Stimulated activated CD8-positive, alpha-beta memory T cell treated with anti-CD3 and anti-CD28 coated beads, Interleukin-12 subunit alpha, Interleukin-12 subunit beta, amount 100 ng/mL, for 24 hours (primary cell): ENCODE results near the gene RNF112.

Source experiments
- DNase-seq: peaks from one replicate; pipeline ENCODE4 v3.0.0-alpha.2; 2020; ENCODE audit errors: extremely low read depth

The RNF112 gene

DNA sequence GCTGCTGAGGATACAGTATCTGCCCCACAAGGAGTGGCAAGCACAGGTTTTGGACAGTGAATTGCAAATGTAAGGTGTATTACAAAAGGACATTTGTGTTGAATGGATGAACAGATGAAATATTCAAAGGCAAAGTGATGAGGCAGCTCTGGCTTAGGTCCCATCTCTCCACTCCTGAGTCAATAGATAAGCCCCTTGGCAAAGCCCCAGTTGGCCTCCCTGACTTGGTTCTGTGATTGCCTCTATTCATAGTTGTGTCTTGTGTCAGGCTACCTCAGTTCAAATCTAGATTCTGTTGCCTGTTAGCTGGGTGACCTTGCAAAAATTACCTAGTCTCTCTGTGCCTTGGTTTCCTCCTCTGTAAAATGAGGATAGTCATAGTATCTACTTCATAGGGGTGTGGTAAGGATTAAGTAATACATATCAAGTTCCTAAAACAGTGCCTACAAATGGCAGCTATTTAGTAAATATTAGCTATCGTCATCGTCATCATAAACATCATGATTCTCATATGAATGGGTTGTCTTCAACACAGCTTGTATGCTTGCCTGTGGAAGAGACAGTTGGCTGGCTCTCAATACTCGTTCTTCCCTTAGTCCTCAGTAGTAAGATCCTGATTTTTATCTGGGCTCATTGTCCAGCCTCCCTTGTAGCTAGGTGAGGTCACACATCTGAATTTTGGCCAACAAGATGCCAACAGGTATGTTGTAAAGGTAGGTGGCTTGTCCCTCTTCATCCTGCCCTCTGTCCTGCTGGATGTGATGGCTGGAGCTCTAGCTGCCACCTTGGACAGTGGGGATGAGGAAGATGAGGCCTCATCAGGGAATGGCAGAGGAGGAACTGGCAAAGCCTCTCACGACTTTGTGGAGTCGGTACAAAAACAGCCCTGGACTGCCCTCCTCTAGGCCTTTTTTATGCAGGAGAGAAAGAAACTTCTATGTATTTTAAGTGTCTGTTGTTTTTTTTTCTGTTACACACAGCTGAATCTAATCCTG, 21.9 kb upstream of the RNF112 start:
- no peak for DNase-seq

DNA sequence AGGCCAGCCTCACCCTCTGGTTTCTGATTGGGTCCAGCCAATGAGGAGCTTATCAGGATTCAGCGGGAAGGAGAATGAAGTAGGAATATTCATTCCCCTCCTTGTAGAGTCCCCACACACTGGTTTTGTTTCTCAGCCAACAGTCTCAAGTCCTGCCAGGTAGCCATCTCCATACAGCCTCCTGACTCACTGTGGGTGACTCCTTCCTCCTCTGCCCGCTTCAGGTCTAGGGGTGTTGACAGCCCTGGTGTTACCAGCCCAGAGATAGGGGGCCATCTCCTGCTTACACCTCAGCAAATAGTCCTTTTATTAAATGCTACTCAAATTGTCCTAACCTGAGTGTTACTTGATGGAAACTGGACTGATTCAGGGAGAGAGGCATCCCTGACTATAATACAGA, 20.1 kb upstream of the RNF112 start:
- no peak for DNase-seq

DNA sequence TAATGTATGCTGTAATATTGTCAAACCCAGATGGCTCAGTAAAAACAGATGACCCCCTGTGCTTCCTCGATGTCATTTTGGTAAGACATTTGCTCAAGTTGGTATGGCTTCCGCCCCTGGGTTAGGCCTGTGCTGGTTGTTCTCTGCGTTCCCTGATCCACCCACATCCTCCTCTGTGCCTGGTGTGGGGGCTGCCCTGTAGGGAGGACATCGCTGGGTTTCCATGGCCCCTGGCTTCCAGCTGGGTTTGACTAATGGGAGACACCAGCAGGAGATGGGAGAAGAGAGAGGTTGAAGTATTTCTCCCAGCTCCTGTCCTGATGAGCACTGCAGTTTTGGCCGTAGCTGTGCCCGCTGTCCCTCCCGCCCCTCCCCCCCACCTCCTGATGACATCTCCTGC, 19.6 kb upstream of the RNF112 start:
- no peak for DNase-seq

DNA sequence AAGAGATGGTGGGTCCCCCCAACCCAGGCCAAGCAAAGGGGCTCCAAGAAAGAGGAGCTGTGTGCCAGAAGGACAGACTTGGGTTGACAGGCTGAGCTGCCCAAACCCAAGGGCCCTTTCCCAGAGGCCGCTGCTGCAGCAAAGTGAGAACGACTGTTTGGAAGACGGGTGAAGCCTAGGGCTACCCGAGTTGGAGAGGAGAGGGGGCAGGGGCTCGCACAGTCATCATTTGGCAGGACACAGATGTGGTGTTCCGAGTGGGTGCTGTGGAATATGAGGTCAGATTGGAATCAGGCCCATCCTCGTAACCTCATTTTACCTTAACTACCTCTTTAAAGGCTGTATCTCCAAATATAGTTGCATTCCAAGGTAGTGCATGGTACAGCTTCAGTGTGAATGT, 18.7 kb upstream of the RNF112 start:
- no peak for DNase-seq

DNA sequence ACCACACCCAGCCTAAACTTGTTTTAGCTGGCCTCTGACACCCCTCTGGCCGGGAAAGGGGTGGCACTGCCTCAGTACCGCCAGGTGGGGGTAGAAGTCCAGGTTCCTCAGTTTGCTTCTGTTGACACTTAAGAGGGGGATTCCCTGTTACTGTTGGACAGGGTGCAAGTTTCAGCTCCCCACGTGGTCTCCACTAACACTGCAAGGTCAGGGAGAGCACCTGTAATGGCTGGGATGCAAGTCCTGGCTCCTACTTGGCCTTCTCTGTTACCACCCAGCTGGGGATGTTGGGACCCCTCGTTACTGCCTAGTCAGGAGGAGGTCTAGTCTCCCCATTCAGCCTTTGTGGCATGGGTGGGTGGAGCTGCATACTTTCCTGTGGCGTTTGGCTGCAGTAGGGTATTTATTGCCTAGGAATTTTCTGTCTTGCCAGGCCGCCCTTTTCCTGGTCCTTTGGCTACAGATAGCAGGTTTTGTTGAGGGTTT, 13.4 kb upstream of the RNF112 start:
- DNase-seq: no peak

DNA sequence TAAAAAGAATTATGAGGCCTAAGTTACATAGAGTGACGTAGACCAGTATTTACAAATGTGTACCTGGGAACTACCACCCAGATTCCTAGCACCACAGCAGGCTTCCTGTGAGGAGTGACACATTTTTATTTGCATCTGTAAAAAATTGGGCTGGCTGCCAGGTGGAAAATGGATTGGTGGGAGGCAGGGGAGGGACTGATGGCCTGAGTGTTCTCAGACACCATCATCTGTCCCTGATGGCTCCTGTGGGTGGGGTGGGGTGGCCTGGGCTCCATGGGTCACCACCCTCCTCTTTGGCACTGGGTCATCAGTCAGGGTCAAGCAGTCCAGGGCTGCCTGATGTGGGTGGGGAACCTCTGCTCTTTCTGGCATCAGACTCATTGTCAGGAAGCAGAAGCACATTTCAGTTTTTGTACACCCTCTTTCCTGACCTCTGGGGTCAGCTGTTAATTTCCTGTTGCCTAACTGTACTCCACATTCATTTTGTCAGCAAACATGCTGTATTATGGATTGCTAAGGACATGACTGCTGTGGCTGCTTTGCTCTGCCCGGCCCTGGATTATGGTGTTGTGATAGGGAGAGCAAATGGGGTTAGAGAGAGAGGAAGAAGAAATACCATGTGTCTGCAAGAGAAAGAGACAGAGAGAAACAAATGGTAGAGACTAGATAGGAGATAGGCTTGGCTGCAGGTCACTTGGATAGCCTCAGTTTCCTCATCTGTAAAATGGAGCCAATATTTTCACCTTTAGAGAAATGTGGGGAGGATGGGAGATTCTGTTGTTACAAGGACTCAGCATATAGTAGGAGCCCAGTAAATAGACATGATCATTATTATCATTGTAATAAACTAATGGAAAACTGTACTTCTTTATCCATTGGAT, 12.5 kb upstream of the RNF112 start:
- DNase-seq: no peak

DNA sequence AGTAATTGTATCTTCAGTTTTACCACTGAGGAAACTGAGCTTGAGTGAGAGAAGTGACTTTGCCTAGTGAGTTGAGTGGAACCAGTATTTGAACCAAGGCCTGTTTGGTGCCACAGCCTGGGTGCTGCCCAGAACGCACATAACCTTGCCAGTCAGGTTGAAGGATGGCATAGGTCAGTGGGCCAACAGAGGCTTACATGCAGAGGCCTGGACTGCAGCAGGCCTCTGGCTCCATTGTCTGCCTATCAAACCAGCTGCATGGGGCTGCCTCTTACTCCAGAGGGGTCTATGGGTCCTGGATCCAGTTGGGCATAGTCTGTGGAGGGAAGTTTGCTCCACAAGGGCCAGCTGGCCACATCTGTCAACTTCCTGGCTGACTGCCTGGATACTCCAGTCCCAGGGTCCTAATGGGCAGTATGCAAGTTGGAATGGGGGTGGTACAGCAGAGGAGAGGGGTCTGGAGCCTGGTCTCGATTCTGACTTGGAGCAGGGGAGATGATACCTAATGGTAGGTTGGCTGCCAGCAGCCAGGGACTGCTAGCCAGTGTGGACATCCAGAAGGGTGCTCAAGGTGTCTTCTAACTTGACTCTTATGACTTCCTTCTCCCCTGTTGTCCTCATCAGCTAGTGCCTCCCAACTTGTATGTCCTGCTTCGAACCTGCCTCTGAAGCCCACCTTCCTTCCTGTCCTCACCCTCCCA, 11.1 kb upstream of the RNF112 start:
- DNase-seq: no peak

DNA sequence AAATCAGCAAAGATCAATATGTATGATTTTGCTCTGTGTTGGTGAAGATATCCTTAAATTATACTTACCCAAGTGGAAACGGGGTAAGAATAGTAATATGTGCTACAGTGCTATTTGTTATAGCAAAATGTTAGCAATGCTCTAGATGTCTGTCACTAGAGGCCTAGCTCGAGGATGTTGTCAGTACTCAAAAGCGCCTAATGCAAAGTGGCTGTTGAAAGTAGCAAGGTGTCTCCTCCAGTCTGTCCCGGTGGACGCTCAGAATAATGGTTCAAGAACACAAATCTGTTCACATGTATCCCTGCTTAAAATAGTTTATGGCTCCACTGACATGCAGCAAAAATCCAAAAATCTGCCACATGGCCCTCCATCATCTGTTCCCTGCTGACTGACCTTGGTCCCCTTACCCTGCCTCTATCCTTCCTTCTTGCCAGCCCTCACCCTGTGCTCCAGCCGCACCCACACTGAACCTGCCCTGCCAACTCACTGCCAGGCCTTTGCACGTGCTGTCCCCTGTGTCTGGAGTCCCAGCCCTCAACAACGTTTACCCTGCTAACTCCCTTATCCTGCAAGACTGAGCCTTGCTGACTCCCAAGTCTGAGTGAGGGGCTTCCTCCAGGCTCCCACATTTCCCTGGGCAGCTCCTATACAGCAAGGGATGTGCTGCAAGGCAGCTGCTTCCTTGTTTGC, 9.6 kb upstream of the RNF112 start:
- no peak for DNase-seq

DNA sequence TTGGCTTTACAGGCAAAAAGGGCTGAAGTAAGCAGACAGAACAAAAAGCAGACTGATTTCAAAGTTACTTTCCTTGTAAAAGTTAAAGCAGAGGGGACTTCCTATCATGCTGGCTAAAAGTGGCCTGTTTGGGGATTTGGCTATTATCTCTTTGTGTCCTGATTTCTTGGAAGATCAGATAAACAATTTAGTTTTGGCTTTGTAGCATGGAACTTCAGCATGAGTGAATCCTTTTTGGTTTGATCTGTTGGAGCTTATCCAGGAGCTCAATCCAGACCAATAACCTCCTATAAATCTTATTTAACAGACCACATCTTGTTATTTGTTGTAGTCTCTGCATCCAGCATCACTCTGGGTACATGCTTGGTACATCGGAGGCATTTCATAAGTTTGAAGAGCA, 8.9 kb upstream of the RNF112 start:
- no peak for DNase-seq

DNA sequence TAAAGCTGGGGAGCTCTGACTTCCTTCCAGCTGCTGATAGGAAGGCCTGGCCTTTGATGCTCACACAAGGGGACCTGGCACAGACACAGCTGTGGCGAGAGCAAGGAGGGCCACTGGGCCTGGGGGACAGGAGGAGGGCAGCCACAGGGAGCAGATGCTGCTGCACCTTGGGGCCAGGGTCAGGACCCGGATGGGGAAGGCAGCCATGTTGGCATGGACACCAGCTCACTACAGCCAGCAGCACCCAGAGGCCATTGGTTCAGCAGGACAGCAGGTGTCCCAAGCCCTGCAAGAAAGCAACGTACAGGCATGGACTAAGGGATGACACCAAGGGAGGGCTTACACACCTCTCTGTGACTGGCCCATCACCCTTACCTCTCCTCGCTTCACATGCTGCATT, 8.0 kb upstream of the RNF112 start:
- no peak for DNase-seq

DNA sequence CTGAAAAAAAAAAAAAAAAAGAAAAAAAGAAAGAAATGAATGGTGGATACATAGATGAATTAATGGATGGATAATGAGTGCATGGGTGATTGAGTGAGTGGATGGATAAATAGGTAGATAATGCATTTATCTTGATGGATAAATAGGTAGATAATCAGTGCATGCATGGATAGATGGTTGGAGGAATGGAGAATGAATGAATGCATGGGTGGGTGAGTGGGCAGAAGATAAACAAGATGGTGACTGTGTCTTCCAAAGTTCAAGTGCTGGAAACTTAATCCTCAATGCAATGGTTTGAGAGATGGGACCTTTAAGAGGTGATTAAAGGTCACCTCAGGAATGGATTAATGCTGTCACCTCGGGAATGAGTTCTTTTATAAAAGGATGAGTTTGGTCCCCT, 6.8 kb upstream of the RNF112 start:
- DNase-seq: no peak

DNA sequence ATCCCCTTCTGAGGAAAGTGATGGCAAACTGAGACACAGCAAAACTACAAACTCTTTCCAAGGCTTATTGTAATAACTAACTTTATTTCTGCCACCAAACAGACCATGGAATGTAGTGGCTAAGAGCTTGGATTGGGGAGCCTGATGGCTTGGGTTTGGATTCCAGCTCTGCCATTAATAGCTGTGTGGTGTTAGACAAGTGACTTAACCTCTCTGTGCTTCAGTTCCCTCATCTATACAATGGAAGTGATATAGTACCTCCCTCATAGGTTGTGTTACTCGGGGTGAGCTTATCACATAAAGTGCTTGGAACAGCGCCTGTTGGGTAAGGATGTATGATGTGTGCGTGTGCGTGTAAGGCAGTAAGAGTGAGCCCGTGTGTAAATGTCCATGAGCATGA, 5.9 kb upstream of the RNF112 start:
- DNase-seq: no peak

DNA sequence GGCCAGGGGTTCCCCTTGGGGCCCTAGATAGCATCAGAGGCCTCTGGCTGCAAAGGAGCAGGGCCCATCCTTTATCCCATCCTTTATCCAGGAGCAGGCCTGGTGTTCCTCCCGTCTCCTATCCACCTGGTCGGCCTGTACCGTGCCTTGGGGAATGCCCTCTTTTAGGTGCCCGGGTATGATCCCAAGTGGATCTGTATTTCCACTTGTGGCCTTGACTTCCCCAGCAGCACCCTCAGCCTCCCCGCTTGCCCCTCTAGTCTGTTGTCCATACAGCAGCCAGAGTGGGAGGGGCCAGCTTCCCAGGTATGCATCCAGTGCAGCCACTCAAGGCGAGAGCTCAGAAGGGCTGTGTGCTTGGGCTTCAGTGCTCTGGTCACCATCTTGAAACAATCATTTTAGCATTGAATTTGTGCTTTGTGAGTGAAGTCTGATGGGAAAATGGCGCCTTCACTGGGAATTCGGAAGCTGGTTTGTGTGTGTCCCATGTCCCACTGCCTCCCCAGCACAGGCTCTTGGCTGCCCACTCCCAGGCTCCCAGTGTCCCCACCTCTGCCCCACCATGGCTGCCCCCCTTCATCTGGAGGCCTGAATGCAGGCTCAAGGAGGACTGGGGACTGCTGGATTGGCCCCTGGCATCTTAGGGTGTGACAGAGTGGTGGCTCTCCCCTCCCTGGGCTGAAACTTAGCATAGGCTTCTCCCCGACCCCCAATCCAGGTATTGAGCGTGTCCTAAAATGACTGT, 3.3 kb upstream of the RNF112 start:
- DNase-seq: no peak

DNA sequence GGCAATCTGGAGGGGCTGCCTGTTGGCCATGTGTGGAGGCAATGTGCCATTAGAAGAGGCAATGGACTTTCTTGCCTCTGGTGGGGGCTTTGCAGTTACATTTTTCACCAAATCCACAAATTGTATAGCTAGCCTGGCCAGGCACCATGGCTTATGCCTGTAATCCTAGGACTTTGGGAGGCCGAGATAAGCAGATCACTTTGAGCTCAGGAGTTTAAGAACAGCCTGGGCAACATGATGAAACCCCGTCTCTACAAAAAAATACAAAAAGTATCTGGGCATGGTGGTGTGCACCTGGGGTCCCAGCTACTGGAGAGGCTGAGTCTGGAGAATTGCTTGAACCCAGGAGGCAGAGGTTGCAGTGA, 2.7 kb upstream of the RNF112 start:
- no peak for DNase-seq

DNA sequence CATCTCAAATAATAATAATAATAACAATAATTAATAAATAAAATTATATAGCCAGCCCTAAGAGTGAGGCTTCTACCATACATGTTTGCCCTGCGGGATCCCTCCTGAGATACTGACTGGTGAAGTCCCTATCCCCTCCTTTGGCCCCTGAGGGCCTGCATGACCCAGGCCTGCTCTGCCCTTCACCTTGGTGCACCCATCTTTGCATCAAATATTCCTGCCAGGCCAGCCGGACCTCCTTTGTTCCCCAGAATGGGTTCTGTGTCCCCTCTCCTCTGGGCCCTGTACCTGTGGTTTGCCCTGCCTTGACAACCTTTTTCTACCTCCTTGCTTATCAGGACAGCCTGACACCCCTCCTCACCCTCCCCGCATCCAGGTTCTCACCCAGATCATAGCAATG, 2.0 kb upstream of the RNF112 start:
- no peak for DNase-seq

DNA sequence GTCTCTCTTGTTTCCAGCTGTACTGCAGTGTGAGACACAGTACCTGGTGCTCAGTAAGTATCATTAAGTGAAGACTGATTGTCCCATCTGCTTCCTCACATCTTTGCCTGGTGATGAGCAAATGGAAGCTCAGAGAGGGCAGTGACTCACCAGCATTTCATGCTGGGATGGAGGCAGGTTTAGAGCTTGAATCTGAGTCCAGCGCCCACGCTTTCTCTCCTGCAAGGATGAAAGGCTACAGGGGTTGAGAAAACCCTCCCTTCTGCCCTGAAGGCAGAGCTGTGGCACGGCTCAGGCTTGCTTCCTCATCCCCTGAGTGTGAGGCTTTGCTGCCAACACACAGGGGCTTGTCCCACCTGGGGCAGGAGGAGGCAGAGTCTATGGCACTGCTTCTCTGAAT, 1.5 kb upstream of the RNF112 start:
- DNase-seq: no peak

DNA sequence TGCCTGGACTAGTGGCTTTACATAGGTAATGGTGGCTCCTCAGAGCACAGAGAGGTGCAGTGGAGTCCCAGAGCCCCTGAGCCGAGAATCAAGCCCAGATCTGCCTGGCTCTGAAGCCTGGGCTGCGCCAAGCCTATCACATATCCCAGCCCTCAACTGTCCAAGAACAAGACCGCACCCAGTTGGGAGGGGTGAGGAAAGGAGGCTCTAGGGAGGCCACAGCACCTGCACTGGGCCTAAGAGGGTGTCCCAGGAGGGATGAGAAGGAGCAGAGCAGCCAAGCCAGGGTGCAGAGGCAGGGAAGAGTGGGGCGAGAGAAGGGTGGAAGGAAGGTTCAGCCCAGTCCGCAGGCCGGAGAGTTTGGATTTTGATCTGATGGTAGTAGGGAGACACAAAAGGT, 941 bp upstream of the RNF112 start:
- no peak for DNase-seq

DNA sequence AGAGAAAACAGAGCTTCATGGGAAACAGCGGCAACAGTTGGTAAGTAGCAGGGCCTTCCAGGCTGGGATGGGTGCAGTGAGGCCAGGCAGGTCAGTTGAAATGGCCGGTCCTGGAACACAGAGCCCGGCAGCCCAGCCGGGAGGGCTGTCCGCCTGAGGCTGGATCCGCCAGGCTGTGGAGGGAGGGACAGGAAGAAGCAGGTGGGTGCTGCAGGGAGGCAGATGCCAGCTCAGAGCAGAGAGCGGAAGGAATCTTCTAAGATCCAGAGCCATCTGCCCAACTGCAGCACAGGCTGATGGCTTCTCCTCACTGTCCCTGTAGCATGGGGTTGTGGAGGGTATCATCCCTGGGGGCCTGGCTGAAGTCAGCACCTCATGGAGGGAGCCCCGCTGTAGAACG, 599 bp downstream of the RNF112 start:
- DNase-seq: no peak

DNA sequence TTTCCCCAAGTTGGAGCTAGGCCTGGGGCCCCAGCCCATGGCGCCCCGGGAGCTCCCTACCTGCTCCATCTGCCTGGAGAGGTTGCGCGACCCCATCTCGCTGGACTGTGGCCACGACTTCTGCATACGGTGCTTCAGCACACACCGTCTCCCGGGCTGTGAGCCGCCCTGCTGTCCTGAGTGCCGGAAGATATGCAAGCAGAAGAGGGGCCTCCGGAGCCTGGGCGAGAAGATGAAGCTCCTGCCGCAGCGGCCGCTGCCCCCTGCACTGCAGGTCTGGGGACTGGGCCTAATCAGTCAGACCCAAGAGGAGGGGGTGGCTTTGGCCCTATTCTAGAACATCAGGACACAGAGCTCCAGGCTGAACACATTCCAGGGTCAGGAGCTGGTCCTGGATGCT, 1.5 kb downstream of the RNF112 start:
- no peak for DNase-seq

DNA sequence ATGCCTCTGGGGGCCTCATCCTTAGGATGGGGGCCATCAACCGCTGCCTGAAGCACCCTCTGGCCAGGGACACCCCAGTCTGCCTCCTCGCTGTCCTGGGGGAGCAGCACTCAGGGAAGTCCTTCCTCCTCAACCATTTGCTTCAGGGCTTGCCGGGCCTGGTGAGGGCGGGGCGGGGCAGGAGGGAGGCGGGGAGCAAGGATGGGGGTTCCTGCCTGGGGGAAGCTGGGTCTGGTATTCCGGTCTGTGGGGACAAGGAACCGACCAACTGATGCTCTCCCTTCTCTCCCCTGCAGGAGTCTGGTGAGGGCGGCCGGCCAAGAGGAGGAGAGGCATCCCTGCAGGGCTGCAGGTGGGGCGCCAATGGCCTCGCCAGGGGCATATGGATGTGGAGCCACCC, 2.0 kb downstream of the RNF112 start:
- no peak for DNase-seq

DNA sequence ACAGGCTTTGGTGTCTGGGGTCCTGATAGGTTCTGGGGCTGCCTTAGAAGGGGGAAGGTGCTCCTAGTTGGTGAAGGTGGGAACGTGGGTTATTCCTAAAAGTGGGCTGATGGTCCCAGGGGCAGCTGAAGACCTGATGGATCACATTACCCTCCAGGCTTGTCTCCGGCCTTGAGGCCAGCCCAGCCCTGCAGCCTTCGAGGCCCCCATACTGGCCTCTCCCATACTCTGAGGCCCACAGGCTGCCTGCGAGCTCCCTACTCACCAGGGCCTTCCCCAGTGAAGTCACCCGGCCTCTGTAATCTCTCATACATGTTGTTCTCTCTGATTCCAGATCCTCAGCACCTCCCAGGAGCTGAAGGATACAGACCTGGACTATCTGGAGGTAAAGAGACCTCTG, 2.7 kb downstream of the RNF112 start:
- no peak for DNase-seq
